Effector memory CD4-positive, alpha-beta T cell (primary cell): ENCODE measurements around the gene ASB2.

Source experiments
- DNase-seq, 3 donors: peaks; one replicate each; pipeline ENCODE4 v3.0.0-alpha.2; 2020
- H3K27ac ChIP-seq: 2 replicates; pipeline ENCODE4 v1.7.0; 2013; ENCODE audit warnings: mild to moderate bottlenecking, low read length, moderate library complexity; ENCODE audit not compliant: insufficient read depth, poor library complexity, severe bottlenecking
- H3K27me3 ChIP-seq: replicated peaks from 2 replicates; pipeline ENCODE4 v1.7.0; 2013; ENCODE audit warnings: mild to moderate bottlenecking, low read length; ENCODE audit not compliant: insufficient read depth, control insufficient read depth, poor library complexity, severe bottlenecking
- H3K36me3 ChIP-seq: 2 replicates; pipeline ENCODE4 v1.7.0; 2013; ENCODE audit warnings: mild to moderate bottlenecking, low read length, moderate library complexity; ENCODE audit not compliant: control insufficient read depth, insufficient read depth
- H3K4me1 ChIP-seq: 2 replicates; pipeline ENCODE4 v1.7.0; 2013; ENCODE audit warnings: low read length, mild to moderate bottlenecking; ENCODE audit not compliant: control insufficient read depth, insufficient read depth, poor library complexity, severe bottlenecking
- H3K4me3 ChIP-seq: 2 replicates; pipeline ENCODE4 v1.7.0; 2013; ENCODE audit warnings: low read length, low read depth, mild to moderate bottlenecking; ENCODE audit not compliant: insufficient read depth, poor library complexity, severe bottlenecking
- H3K9me3 ChIP-seq: 2 replicates; pipeline ENCODE4 v1.7.0; 2013; ENCODE audit warnings: mild to moderate bottlenecking, low read length, moderate library complexity; ENCODE audit not compliant: control insufficient read depth

Gene ASB2

DNA sequence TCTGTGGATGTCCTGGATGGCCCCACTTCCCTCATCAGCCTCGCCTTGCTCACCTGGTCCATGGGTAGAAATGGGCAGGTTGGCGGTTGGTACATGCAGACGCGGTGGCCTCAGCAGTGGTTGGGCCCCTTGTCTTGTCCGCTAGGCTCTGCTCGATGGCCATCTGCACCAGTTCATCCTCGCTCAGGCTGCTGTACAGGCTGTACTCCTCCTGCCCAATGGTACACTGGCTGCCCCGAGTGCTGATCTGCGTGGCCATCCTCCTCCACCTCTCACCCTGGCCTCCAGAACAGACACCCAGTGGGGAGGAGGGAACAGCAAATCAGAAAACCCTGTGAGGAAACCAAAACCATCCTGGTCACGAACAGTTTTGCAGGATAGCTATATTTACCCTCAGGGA is 12.1 kb downstream of the ASB2 start:
- H3K36me3 ChIP-seq, result no peaks in the 10 kb centered on the region
- H3K27me3 ChIP-seq, result no peaks in the 10 kb centered on the region
- H3K27ac ChIP-seq, result peak overlapping the region; percentile 77
- no peak overlapping the region for H3K4me3 ChIP-seq
- DNase-seq, result no peak
- peaks cover 47% of the 10 kb centered on the region for H3K4me1 ChIP-seq
- H3K9me3 ChIP-seq, result no peaks in the 10 kb centered on the region

DNA sequence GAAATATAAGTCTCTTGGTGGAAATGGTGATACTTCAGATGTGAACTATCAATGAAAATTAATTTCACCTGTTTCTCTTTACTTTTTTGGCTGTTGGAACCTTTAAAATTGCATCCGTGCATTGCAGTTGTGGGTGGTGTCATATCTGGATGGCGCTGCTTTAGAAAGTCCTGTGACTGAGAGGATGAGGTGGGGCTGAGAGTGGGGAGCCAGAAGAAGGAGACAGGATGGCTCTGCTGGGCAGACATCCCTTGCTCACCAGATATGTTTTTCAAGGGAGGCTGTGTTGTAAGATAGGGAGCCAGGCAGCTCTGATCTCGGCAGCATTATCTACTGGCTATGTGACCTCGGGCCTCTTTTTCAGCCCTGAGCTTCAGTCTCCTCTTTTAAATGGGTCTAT is 12.7 kb downstream of the ASB2 start:
- H3K4me1 ChIP-seq, result peaks cover 52% of the 10 kb centered on the region
- DNase-seq, result no peak
- H3K27ac ChIP-seq, result peak overlapping the region; percentile 77
- no peaks in the 10 kb centered on the region for H3K36me3 ChIP-seq
- no peaks in the 10 kb centered on the region for H3K27me3 ChIP-seq
- no peak overlapping the region for H3K4me3 ChIP-seq
- H3K9me3 ChIP-seq, result no peaks in the 10 kb centered on the region

GRCh38 chr14:93962701-93963601 is 13.4 kb downstream of the ASB2 start:
- peaks cover 59% of the 10 kb centered on the region for H3K4me1 ChIP-seq

DNA sequence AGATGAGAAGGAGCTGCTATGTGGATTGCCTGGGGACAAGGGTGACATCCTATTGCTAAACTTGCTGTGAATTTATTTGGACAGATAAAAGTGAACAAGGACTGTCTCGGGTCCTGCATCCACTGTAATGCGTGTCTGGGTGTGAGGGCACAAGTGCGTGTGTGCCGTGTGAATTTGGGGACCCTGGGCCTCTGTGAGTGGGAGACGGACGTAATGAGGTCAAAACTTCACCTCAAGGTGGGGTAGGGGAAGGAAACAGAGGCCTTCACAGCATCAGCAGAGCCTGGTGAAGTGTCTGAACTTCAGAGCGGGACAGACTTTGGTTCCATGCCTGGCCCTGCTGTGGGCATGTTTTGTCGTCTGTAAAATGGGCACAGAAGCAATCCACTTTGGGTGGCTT is 14.8 kb downstream of the ASB2 start:
- no peak overlapping the region for H3K27ac ChIP-seq

More at GRCh38 chr14:93962701-93963601, 13.4 kb downstream of the ASB2 start:
- DNase-seq, result peak; percentile 40 to 61 (median 46)
- Histone ChIP-seq H3K27ac (peak overlapping the region; percentile 77), H3K36me3 (no peaks in the 10 kb centered on the region), H3K4me3 (peak overlapping the region; percentile 40), H3K9me3 (no peaks in the 10 kb centered on the region), H3K27me3 (no peaks in the 10 kb centered on the region)

GRCh38 chr14:93960774-93961438 is 15.5 kb downstream of the ASB2 start:
- no peak overlapping the region for H3K27ac ChIP-seq
- no peak overlapping the region for H3K4me3 ChIP-seq
- H3K36me3 ChIP-seq, result no peaks in the 10 kb centered on the region
- DNase-seq, result no peak
- no peaks in the 10 kb centered on the region for H3K9me3 ChIP-seq
- H3K27me3 ChIP-seq, result no peaks in the 10 kb centered on the region
- peaks cover 80% of the 10 kb centered on the region for H3K4me1 ChIP-seq

More for the DNA sequence above, 14.8 kb downstream of the ASB2 start:
- H3K27me3 ChIP-seq, result no peaks in the 10 kb centered on the region
- H3K36me3 ChIP-seq, result no peaks in the 10 kb centered on the region
- H3K4me3 ChIP-seq, result no peak overlapping the region
- no peak for DNase-seq
- H3K9me3 ChIP-seq, result no peaks in the 10 kb centered on the region
- peaks cover 73% of the 10 kb centered on the region for H3K4me1 ChIP-seq

- DNase-seq, result no peak
- Histone ChIP-seq H3K27me3 (no peaks in the 10 kb centered on the region), H3K36me3 (no peaks in the 10 kb centered on the region), H3K9me3 (no peaks in the 10 kb centered on the region), H3K27ac (peak overlapping the region; percentile 66), H3K4me3 (no peak overlapping the region), H3K4me1 (peaks cover 88% of the 10 kb centered on the region)
Observed at GRCh38 chr14:93960108-93960475, 16.3 kb downstream of the ASB2 start.

DNA sequence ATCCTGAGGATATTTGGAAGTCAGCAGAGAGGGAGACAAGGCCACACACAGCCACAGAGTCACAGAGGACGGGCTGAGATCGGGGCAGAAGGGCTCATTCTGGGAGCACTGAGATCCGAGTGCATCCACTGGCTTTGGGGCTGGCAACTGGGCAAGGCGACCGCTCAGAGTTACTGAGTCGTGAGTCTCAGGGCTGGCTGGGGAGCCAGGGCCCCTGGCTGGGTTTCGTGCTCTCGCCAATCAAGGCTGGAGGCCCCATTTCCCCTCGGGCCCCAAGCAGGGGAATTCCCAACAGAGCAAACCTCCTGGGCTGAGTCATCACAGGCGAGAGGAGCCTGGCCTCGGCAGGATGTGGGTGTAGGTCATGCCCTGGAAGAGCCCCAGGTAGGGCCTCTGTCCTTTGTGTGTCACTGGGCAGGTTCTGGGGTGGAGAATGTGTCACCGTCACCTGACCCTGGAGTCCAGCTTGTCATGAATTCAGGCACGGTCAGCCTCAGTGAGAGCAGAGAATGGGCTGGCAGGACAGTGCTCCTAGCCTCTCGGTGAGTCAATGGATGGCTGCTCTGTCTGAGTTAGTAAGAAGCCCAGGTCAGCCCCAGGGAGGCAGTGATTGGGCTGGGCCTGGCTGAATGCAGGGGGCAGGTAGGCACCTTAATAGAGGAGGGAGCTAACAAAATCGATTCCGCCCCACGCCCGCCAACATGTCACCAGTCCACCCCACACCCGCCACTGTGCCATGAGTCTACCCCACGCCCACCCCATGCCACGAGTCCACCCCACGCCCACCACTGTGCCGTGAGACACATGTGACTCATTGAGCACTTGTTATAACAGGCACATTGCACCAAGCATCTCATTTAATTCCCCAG is 16.9 kb downstream of the ASB2 start:
- Histone ChIP-seq H3K27me3 (no peaks in the 10 kb centered on the region), H3K4me1 (peaks cover 94% of the 10 kb centered on the region), H3K4me3 (peak overlapping the region; percentile 10), H3K36me3 (no peaks in the 10 kb centered on the region), H3K9me3 (no peaks in the 10 kb centered on the region), H3K27ac (peak overlapping the region; percentile 66)
- DNase-seq, result peak; percentile 91 to 95 (median 92)

DNA sequence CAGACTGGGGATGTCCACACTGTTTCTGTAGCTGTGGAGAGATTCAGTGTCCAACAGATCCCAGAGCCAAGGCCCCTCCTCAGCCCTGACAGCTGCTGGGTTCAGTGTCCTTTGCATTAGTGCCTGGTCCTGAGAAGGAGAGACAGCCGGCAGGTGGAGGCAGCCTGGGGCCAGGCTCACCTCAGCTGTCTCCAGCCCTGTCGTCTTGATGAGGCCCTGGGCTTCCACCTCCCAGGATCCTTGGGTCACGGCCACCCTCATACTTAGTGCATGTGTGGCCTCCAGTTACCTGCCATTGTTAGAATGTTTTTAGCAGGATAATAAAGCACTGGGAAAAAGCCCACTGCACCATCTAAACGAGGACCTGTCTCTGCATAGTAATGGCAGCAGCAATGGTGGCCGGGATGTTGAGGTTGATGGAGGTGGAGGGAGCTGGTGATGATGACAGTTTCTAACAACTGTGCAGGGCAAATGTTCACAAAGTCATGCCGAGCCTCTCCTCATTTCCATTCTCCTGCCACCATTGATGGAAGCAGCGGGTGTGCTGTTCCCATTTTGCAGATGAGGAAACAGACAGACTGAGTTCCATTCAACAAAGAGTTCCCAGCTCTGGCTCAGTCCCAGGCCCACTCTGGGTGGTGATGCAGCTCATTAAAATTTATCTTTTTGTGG is 17.7 kb downstream of the ASB2 start:
- no peaks in the 10 kb centered on the region for H3K27me3 ChIP-seq
- H3K27ac ChIP-seq, result peak overlapping the region; percentile 66
- H3K36me3 ChIP-seq, result no peaks in the 10 kb centered on the region
- DNase-seq, result no peak
- no peaks in the 10 kb centered on the region for H3K9me3 ChIP-seq
- peaks cover 94% of the 10 kb centered on the region for H3K4me1 ChIP-seq
- H3K4me3 ChIP-seq, result peak overlapping the region; percentile 10

GRCh38 chr14:93957751-93958566 is 18.4 kb downstream of the ASB2 start:
- no peaks in the 10 kb centered on the region for H3K27me3 ChIP-seq
- H3K4me1 ChIP-seq, result peaks cover 94% of the 10 kb centered on the region
- peak overlapping the region; percentile 66 for H3K27ac ChIP-seq
- no peaks in the 10 kb centered on the region for H3K36me3 ChIP-seq
- no peak for DNase-seq
- no peaks in the 10 kb centered on the region for H3K9me3 ChIP-seq
- no peak overlapping the region for H3K4me3 ChIP-seq
